Mucosa of descending colon (tissue), 3 donors: Measurements from ENCODE around the gene ZMPSTE24. TPM values are rescaled to one million over a fixed set of nuclear protein-coding genes. Genes with fewer than 3 reads are reported as not detected.

ENCODE experiments used
- ATAC-seq: fragments of 200-7000 bp; cut with Tn5 transposase; one replicate; pipeline ENCODE4 v1.9.1; 2020; ENCODE audit warnings: mild to moderate bottlenecking, moderate library complexity
- DNase-seq, 3 donors: peaks; one replicate each; pipeline ENCODE4 v3.0.0-alpha.2; 2020
- H3K36me3 ChIP-seq: fragments of 200-600 bp; one replicate; pipeline ENCODE4 v1.8.0; 2021; ENCODE audit warnings: low read depth, mild to moderate bottlenecking
- H3K4me1 ChIP-seq: fragments of 200-600 bp; one replicate; pipeline ENCODE4 v1.8.0; 2021; ENCODE audit warnings: low read depth, mild to moderate bottlenecking
- H3K4me3 ChIP-seq: fragments of 200-600 bp; one replicate; pipeline ENCODE4 v1.8.0; 2021; ENCODE audit warnings: mild to moderate bottlenecking
- H3K9me3 ChIP-seq: fragments of 200-600 bp; one replicate; pipeline ENCODE4 v1.8.0; 2021; ENCODE audit warnings: mild to moderate bottlenecking
- CTCF ChIP-seq: fragments of 200-600 bp; IDR thresholded peaks from one replicate; pipeline ENCODE4 v1.8.0; 2022; ENCODE audit warnings: antibody characterized with exemption, mild to moderate bottlenecking
- intact Hi-C, 2 donors: fragments of 100-400 bp; cut with DNase I in 1 of 2; cut with micrococcal nuclease in 1 of 2; formaldehyde crosslinking; loops; one replicate each; pipeline versions ENCODE4 v1.11.0 to v1.11.1; 2022; cut with DNase I, micrococcal nuclease
- total RNA-seq, 3 donors: library from RNA; stranded (reverse); fragmentation: NEBNext Ultra II Directional in 2 of 3; extraction: Animal tissue kit (Norgen Biotek cat#: 25700) in 2 of 3; gene quantifications; one replicate each; pipeline versions ENCODE4 v1.2.1 to v1.2.4, GENCODE V29; 2021 to 2023
- donor health status: DM: no; HTN: no; CAD: no; lungs with moderate emphysema.
- donor health status: DM: no; HTN: no; CAD: no.
- donor health status: DM: no; HTN: yes; CAD: no.

The ZMPSTE24 gene
- total RNA-seq, 3 donors from 2014 or later = 46.0 to 51.9 (median 47.0) TPM

GRCh38 chr1:40243351-40243750, 14.7 kb upstream of the ZMPSTE24 start:
- H3K9me3 ChIP-seq = no peaks in the 10 kb centered on the region
- H3K4me3 ChIP-seq = no peak overlapping the region
- H3K4me1 ChIP-seq = no peaks in the 10 kb centered on the region
- DNase-seq (no peak), ATAC-seq (no peak)
- TF ChIP-seq CTCF = no peak
- intact Hi-C loops = no loop called here
- no peaks in the 10 kb centered on the region for H3K36me3 ChIP-seq

DNA sequence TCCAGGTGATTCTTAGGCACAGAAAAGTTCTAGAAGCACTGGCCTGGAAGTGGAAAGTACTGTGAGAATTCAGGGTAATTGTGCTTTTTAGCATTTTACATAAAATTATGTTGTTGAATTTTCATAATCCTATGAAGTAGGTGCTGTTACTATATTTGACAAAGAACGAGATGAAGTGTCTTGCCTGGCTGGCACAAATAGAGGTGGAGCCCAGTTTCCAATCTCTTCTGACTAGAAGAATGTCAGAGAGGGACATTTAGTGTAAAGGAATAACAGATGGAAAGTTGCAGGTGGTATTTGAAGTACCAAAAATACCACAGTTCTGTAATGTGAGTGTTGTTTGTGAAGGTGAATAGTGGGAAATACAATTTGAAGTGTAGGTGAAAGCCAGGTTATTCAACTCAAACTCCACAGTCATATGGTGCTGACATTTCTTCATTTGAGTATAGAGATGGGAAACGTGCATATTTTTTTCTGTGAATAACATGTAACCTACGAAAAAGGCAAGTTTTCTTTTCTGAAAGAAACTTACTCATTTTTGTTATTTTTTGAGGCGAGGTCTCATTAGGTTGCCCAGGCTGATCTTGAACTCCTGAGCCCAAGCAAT, 13.8 kb upstream of the ZMPSTE24 start:
- no peak for DNase-seq
- Histone ChIP-seq H3K4me3 (no peak overlapping the region), H3K4me1 (no peaks in the 10 kb centered on the region), H3K36me3 (no peaks in the 10 kb centered on the region), H3K9me3 (no peaks in the 10 kb centered on the region)
- no peak for TF ChIP-seq CTCF
- ATAC-seq = no peak
- intact Hi-C loops = no loop called here

GRCh38 chr1:40245686-40246085, 12.3 kb upstream of the ZMPSTE24 start:
- TF ChIP-seq CTCF = no peak

DNA sequence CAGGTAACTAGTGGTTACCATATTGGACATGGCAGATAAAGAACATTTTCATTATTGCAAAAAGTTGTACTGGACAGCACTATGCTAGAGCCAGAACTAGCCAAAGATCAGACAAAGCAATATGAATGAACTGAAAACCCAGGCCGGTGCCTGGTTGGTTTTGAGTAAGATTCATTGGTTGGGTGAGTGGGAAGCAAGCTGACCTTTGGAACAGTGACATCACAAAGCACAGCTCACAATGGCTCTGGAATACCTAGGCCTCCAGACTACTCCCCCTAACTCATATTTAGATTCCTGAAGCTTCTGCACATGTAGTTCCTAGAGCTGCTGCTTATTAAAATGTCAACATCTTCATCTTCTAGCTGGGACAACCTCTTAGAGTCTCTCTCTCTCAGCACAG, 10.4 kb upstream of the ZMPSTE24 start, which contains the start of gene TMCO2:
Gene TMCO2 (plus strand): TSS at position 283 of the 400 bp plus-strand sequence. CDS start 57 bp downstream, at position 340.
- ATAC-seq = peak; percentile 33
- Histone ChIP-seq H3K4me1 (no peaks in the 10 kb centered on the region), H3K9me3 (no peaks in the 10 kb centered on the region), H3K4me3 (no peak within 1 kb of the TSS), H3K36me3 (no peaks in the 10 kb centered on the region)
- intact Hi-C loops = no loop called here
- DNase-seq = no peak
- no peak for TF ChIP-seq CTCF

More at GRCh38 chr1:40245686-40246085, 12.3 kb upstream of the ZMPSTE24 start:
- ATAC-seq = no peak
- H3K4me3 ChIP-seq = no peak overlapping the region
- no peaks in the 10 kb centered on the region for H3K4me1 ChIP-seq
- DNase-seq = no peak
- intact Hi-C loops = no loop called here
- no peaks in the 10 kb centered on the region for H3K36me3 ChIP-seq
- H3K9me3 ChIP-seq = no peaks in the 10 kb centered on the region

DNA sequence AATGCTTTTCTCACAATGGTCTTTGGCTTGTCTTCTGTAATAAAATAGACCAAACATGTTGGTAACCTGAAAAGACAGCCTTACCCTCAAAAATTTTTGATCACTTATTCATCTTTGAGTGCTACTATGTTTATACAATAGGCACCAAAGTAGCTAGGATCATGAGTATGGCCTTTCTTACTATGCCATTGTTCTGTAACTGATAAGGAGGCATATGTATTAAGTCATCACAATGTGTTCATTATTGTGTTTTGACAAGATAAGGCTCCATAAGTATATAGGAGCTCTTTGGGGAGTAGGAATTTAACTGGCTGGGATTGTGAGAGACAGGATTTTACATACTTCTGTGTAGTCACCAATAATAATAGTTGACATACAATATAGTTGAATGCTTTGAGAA, 9.6 kb upstream of the ZMPSTE24 start:
- Histone ChIP-seq H3K9me3 (no peaks in the 10 kb centered on the region), H3K36me3 (no peaks in the 10 kb centered on the region), H3K4me1 (no peaks in the 10 kb centered on the region), H3K4me3 (no peak overlapping the region)
- intact Hi-C loops = no loop called here
- no peak for TF ChIP-seq CTCF
- DNase-seq (no peak), ATAC-seq (no peak)
